Measurements from ENCODE around the gene ARL15. TPM values are rescaled to one million over a fixed set of nuclear protein-coding genes. Genes with fewer than 3 reads are reported as not detected.

The ARL15 gene
- total and polyA plus RNA-seq, 9 of the 15 experiments (the other 6 are each of a cell fraction or from before 2014, with no cell fraction given), result 18.5 to 80.4 (median 57.0) TPM

DNA sequence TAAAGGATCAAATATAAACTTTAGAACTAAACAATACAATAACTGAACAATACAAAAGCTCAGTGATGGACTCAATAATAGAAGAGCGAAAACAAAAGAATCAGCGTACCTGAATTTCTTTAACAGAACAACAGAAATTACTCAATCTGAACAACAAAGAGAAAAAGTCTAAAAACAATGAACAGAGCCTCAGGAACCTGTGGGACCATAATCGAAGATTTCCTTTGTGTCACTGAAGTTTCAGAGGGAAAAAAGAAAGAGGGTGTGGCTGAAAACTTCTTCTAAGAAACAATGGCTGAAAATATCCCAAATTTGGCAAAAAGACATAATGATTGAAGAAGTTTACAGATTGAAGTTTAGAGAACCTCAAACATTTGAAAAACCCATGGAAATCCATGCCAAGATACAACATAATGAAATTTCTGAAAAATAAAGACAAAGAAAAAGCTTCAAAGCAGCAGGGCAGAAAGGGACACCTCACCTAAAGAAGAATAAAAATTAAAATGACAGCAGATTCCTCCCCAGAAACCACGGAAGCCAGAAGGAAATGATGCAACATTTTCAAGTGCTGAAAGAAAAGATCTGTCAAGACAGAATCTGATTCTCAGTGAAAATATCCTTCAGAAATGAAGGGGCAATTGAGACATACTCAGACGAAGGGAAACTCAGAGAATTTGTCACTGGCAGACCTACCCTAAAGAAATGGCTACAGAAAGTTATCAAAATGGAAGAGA, 288.8 kb downstream of the ARL15 start (continued):
- TF ChIP-seq POLR2H (tag; IDR thresholded peaks at IDR 0.05; ENCODE audit: low read depth) (peak; percentile 79), ZSCAN32 (CRISPR knock-in tag; IDR thresholded peaks at IDR 0.05) (peak; percentile 88), TEAD4 (IDR thresholded peaks at IDR 0.05; ENCODE audit: low read length) (peak; percentile 13; the same call in 1 of the 2 replicates), TEAD4 (CRISPR knock-in tag; IDR thresholded peaks at IDR 0.05; ENCODE audit: borderline replicate concordance) (no peak), CEBPG (CRISPR knock-in tag; IDR thresholded peaks at IDR 0.05) (peak; percentile 95), CEBPG (tag; conservative IDR thresholded peaks at IDR 0.05 in 1 of 2, IDR thresholded peaks at IDR 0.05 in 1 of 2) (peak; percentile 98 to 99), CCNT2 (IDR thresholded peaks at IDR 0.05; ENCODE audit: borderline replicate concordance, extremely low read depth, insufficient read length, low read depth, low read length) (no peak), ATF3 (IDR thresholded peaks at IDR 0.05) (peak; percentile 98), ATF3 (CRISPR knock-in tag; conservative IDR thresholded peaks at IDR 0.05) (no peak), DPF2 (IDR thresholded peaks at IDR 0.05) (peak; percentile 67), JUND (IDR thresholded peaks at IDR 0.05; ENCODE audit: borderline replicate concordance, low read depth, low read length) (peak; percentile 79), JUND (tag; IDR thresholded peaks at IDR 0.05; ENCODE audit: borderline replicate concordance, low read depth, low read length) (peak; percentile 70; the same call in 2 of the 3 replicates), POLR2B (IDR thresholded peaks at IDR 0.05; ENCODE audit: low read depth, partially characterized antibody) (no peak), DMBX1 (CRISPR knock-in tag; IDR thresholded peaks at IDR 0.05; ENCODE audit: borderline replicate concordance) (peak; percentile 34; the same call in 1 of the 2 replicates), SOX6 (IDR thresholded peaks at IDR 0.05) (peak; percentile 37; the same call in 1 of the 2 replicates), ZFP30 (CRISPR knock-in tag; IDR thresholded peaks at IDR 0.05; ENCODE audit: borderline replicate concordance) (no peak), RBFOX2 (IDR thresholded peaks at IDR 0.05; ENCODE audit: low read depth, low read length) (peak; percentile 49), SMARCE1 (IDR thresholded peaks at IDR 0.05) (0 out of 2 replicates have a peak, but pooled peaks have one; percentile 25), L3MBTL2 (IDR thresholded peaks at IDR 0.05) (0 out of 2 replicates have a peak, but pooled peaks have one; percentile 17), NCOA4 (IDR thresholded peaks at IDR 0.05; ENCODE audit: partially characterized antibody) (no peak), IRF9 (tag; IDR thresholded peaks at IDR 0.05) (peak; percentile 79)
- TF ChIP-seq, protein P1, sequence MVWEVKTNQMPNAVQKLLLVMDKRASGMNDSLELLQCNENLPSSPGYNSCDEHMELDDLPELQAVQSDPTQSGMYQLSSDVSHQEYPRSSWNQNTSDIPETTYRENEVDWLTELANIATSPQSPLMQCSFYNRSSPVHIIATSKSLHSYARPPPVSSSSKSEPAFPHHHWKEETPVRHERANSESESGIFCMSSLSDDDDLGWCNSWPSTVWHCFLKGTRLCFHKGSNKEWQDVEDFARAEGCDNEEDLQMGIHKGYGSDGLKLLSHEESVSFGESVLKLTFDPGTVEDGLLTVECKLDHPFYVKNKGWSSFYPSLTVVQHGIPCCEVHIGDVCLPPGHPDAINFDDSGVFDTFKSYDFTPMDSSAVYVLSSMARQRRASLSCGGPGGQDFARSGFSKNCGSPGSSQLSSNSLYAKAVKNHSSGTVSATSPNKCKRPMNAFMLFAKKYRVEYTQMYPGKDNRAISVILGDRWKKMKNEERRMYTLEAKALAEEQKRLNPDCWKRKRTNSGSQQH (CRISPR knock-in tag; IDR thresholded peaks at IDR 0.05), result no peak
- TF ChIP-seq, protein P2, sequence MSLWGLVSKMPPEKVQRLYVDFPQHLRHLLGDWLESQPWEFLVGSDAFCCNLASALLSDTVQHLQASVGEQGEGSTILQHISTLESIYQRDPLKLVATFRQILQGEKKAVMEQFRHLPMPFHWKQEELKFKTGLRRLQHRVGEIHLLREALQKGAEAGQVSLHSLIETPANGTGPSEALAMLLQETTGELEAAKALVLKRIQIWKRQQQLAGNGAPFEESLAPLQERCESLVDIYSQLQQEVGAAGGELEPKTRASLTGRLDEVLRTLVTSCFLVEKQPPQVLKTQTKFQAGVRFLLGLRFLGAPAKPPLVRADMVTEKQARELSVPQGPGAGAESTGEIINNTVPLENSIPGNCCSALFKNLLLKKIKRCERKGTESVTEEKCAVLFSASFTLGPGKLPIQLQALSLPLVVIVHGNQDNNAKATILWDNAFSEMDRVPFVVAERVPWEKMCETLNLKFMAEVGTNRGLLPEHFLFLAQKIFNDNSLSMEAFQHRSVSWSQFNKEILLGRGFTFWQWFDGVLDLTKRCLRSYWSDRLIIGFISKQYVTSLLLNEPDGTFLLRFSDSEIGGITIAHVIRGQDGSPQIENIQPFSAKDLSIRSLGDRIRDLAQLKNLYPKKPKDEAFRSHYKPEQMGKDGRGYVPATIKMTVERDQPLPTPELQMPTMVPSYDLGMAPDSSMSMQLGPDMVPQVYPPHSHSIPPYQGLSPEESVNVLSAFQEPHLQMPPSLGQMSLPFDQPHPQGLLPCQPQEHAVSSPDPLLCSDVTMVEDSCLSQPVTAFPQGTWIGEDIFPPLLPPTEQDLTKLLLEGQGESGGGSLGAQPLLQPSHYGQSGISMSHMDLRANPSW (CRISPR knock-in tag; IDR thresholded peaks at IDR 0.05), result no peak

Data from K562 (cell line).